Measurements from ENCODE around the gene HSD11B1L.
"Not testable (repeated sequence)": the region's sequence is repeated elsewhere in the genome, so short reads cannot be mapped to it uniquely, and the experiment has no call there.

DNA sequence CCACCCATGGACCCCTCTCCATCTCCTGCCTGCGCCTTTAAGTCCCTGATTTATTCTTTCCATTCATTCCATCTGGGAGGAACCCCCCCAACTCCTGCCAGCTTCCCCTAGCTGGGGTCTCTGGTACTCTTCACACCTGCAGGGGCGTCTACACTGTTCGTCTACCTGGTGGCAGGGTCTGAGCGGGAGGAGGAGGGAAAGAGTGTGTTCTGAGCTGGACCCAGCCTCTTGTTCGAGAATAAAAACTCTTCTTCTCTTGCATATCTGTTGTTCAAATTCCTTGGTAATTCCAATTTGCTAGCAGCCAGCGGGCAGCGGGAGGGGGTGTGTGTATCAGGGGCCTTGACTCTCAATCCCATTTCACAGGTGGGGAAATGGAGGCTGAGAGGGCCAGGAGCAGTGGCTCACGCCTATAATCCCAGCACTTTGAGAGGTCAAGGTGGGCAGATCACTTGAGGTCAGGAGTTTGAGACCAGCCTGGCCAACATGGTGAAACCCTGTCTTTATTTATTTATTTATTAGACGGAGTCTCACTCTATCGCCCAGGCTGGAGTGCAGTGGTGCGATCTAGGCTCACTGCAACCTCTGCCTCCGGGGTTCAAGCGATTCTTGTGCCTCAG is 7.5 kb downstream of the HSD11B1L start:
- not testable (repeated sequence) for TF ChIP-seq CTCF (conservative IDR thresholded peaks at IDR 0.05 in 1 of 2, IDR thresholded peaks at IDR 0.05 in 1 of 2; ENCODE audit: extremely low read depth in 1 of 2, insufficient read depth in 1 of 2, low read depth in 1 of 2, low read length in 2 of 2); EZH2 (IDR thresholded peaks at IDR 0.05; ENCODE audit: borderline replicate concordance, low read length)
